K562 (cell line): ENCODE measurements around the gene SPI1.

Experiments
- POLR2A ChIP-seq: fragments of 450-650 bp; conservative IDR thresholded peaks from 2 replicates; pipeline ENCODE4 v1.6.1; 2016
- SIN3A ChIP-seq, 2 experiments: fragments of 150-350 bp in 1 of 2; IDR thresholded peaks; 2 replicates each; pipeline ENCODE4 v1.6.1; 2011 to 2016; ENCODE audit warnings: borderline replicate concordance in 2 of 2, low read depth in 2 of 2, low read length in 2 of 2, mild to moderate bottlenecking in 2 of 2, moderate library complexity in 2 of 2; ENCODE audit not compliant: control insufficient read depth in 1 of 2
- TF ChIP-seq, protein P1 (sequence below), 3 experiments: IDR thresholded peaks in 2 of 3; conservative IDR thresholded peaks in 1 of 3; 2 replicates each; pipeline ENCODE4 v1.5.1; 2011 to 2012; ENCODE audit warnings: low read length in 3 of 3, mild to moderate bottlenecking in 3 of 3, control low read depth in 2 of 3, improper control_type of control experiment in 1 of 3, inconsistent platforms in 1 of 3, low read depth in 1 of 3, mixed read lengths in 1 of 3, moderate library complexity in 1 of 3; ENCODE audit not compliant: insufficient read depth in 2 of 3

DNA sequence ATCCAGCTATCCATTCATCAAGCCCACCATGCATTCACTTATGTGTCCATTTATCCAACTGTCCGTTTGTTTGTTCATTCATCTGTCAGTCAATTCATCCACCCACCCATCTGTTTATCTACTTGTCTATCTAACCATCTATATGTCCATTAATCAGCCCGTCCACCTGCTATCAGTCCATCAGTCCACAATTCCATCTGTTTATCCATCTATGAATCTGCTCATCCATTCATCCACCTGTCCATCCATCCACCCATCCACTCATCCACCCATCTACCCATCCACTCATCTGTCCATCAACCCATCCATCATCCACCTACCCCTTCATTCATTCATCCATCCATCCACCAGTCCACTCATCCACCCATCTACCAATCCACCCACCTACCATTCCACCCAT is 970 bp upstream of the SPI1 start:
- TF ChIP-seq POLR2A (no peak), SIN3A (IDR thresholded peaks at IDR 0.05; ENCODE audit: borderline replicate concordance in 2 of 2, control insufficient read depth in 1 of 2, low read depth in 2 of 2, low read length in 2 of 2) (no peak)
- TF ChIP-seq, protein P1, sequence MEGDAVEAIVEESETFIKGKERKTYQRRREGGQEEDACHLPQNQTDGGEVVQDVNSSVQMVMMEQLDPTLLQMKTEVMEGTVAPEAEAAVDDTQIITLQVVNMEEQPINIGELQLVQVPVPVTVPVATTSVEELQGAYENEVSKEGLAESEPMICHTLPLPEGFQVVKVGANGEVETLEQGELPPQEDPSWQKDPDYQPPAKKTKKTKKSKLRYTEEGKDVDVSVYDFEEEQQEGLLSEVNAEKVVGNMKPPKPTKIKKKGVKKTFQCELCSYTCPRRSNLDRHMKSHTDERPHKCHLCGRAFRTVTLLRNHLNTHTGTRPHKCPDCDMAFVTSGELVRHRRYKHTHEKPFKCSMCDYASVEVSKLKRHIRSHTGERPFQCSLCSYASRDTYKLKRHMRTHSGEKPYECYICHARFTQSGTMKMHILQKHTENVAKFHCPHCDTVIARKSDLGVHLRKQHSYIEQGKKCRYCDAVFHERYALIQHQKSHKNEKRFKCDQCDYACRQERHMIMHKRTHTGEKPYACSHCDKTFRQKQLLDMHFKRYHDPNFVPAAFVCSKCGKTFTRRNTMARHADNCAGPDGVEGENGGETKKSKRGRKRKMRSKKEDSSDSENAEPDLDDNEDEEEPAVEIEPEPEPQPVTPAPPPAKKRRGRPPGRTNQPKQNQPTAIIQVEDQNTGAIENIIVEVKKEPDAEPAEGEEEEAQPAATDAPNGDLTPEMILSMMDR (IDR thresholded peaks at IDR 0.05 in 2 of 3, conservative IDR thresholded peaks at IDR 0.05 in 1 of 3; ENCODE audit: insufficient read depth in 2 of 3, low read depth in 1 of 3, low read length in 3 of 3): no peak
